PFSK-1 (cell line): Measurements from ENCODE around the gene FBN2.

ENCODE experiments used
- FOXP2 ChIP-seq: optimal IDR thresholded peaks from 2 replicates; pipeline ENCODE3; 2011; ENCODE audit warnings: borderline replicate concordance, control low read depth, inconsistent platforms; ENCODE audit not compliant: insufficient read depth; ENCODE audit errors: extremely low read length, extremely low read depth
- POLR2AphosphoS5 ChIP-seq: IDR thresholded peaks from 2 replicates; pipeline ENCODE4 v1.6.1; 2012; ENCODE audit warnings: low read depth, mild to moderate bottlenecking, control low read depth, low read length, moderate library complexity
- REST ChIP-seq, 2 experiments: IDR thresholded peaks; 2 replicates each; pipeline versions ENCODE4 v1.6.1 to v1.8.0; 2011 to 2012; ENCODE audit warnings: low read depth in 2 of 2, low read length in 2 of 2, control low read depth in 1 of 2, inconsistent platforms in 1 of 2, mild to moderate bottlenecking in 1 of 2, moderate library complexity in 1 of 2; ENCODE audit not compliant: insufficient read depth in 1 of 2
- SIN3A ChIP-seq: IDR thresholded peaks from 2 replicates; pipeline ENCODE4 v1.6.1; 2012; ENCODE audit warnings: mild to moderate bottlenecking, low read length, moderate library complexity, borderline replicate concordance; ENCODE audit not compliant: insufficient read depth
- TAF1 ChIP-seq: IDR thresholded peaks from 2 replicates; pipeline ENCODE4 v1.6.1; 2012; ENCODE audit warnings: low read length, control low read depth, borderline replicate concordance; ENCODE audit not compliant: insufficient read depth

The FBN2 gene

GRCh38 chr5:128284236-128284635 lies 253.8 kb downstream of the FBN2 start:
- TF ChIP-seq TAF1 (no peak), FOXP2 (no peak), POLR2AphosphoS5 (no peak), SIN3A (no peak), REST (IDR thresholded peaks at IDR 0.05; ENCODE audit: insufficient read depth in 1 of 2, low read depth in 2 of 2, low read length in 2 of 2) (no peak)

GRCh38 chr5:128279345-128279744 lies 258.7 kb downstream of the FBN2 start:
- TF ChIP-seq POLR2AphosphoS5 (no peak), TAF1 (no peak), REST (IDR thresholded peaks at IDR 0.05; ENCODE audit: insufficient read depth in 1 of 2, low read depth in 2 of 2, low read length in 2 of 2) (no peak), SIN3A (no peak), FOXP2 (no peak)

GRCh38 chr5:128276537-128277216 lies 261.4 kb downstream of the FBN2 start:
- no peak for TF ChIP-seq TAF1
- TF ChIP-seq POLR2AphosphoS5 = no peak
- no peak for TF ChIP-seq SIN3A

- TF ChIP-seq SIN3A = no peak
- TF ChIP-seq FOXP2 = no peak
- TF ChIP-seq TAF1 = no peak
- TF ChIP-seq REST (IDR thresholded peaks at IDR 0.05; ENCODE audit: insufficient read depth in 1 of 2, low read depth in 2 of 2, low read length in 2 of 2) = no peak
- TF ChIP-seq POLR2AphosphoS5 = no peak
Measured at GRCh38 chr5:128274441-128274840, 263.6 kb downstream of the FBN2 start.

- TF ChIP-seq SIN3A (no peak), REST (IDR thresholded peaks at IDR 0.05; ENCODE audit: insufficient read depth in 1 of 2, low read depth in 2 of 2, low read length in 2 of 2) (no peak), POLR2AphosphoS5 (no peak), FOXP2 (no peak), TAF1 (no peak)
Measured at GRCh38 chr5:128273736-128274135, 264.3 kb downstream of the FBN2 start.
